ENCODE results near the gene PTPN9. TPM values are rescaled to one million over a fixed set of nuclear protein-coding genes. Genes with fewer than 3 reads are reported as not detected.

PTPN9 gene
- total RNA-seq, 4 donors from 2014 or later, result 4.8 to 7.0 (median 6.2) TPM

GRCh38 chr15:75599401-75599800 is 20.3 kb upstream of the PTPN9 start:
- H3K4me3 ChIP-seq, result no peak overlapping the region
- intact Hi-C loops (cut with DNase I; ENCODE audit: low total_unique reads), result no loop called here
- no peak for ATAC-seq

DNA sequence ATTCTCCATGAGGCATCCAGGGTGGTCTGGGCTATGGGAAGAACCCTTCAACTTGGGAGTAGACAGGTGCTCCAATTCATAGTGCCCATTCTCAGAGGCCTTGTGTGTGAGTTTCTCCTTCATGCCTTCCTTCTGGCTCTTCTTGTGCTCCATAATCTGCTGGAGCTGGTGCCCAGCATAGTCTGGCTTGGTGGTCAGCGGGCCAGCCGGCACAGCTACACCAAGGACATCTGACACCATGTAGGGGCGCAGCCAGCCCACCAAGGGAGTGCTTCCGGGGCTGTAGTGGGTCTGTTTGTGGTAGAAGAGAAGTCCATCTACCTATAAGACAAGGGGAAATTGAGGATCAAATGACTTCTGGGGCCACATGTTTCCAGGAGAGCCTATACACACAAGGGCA is 19.2 kb upstream of the PTPN9 start:
- H3K36me3 ChIP-seq, result peaks cover 0 to 37% of the 10 kb centered on the region in 2 donors
- DNase-seq, result no peak
- H3K4me3 ChIP-seq, result no peak overlapping the region
- H3K27ac ChIP-seq, result peak overlapping the region in 1 of 4 donors; percentile 43
- in situ Hi-C loops (cut with MboI; ENCODE audit: low sequenced_read_pairs in 4 of 4) (no loop called here), intact Hi-C loops (cut with DNase I; ENCODE audit: low total_unique reads) (no loop called here)
- peaks cover 0 to 32% of the 10 kb centered on the region in 2 donors for H3K4me1 ChIP-seq
- TF ChIP-seq POLR2A (IDR thresholded peaks at IDR 0.05) (no peak), CTCF (IDR thresholded peaks at IDR 0.05 in 4 of 5, conservative IDR thresholded peaks at IDR 0.05 in 1 of 5) (no peak)
- H3K27me3 ChIP-seq, result no peaks in the 10 kb centered on the region
- H3K9me3 ChIP-seq, result no peaks in the 10 kb centered on the region
- ATAC-seq, result no peak

More at GRCh38 chr15:75599401-75599800, 20.3 kb upstream of the PTPN9 start:
- Histone ChIP-seq H3K36me3 (peaks cover 0 to 40% of the 10 kb centered on the region in 2 donors), H3K4me1 (peaks cover 0 to 32% of the 10 kb centered on the region in 2 donors), H3K27ac (peak overlapping the region in 3 of 4 donors; percentile 9 to 43 (median 28)), H3K27me3 (no peaks in the 10 kb centered on the region), H3K9me3 (no peaks in the 10 kb centered on the region)
- no peak for TF ChIP-seq CTCF (IDR thresholded peaks at IDR 0.05 in 4 of 5, conservative IDR thresholded peaks at IDR 0.05 in 1 of 5)
- TF ChIP-seq POLR2A (IDR thresholded peaks at IDR 0.05), result no peak
- in situ Hi-C loops (cut with MboI; ENCODE audit: low sequenced_read_pairs in 4 of 4), result no loop called here
- no peak for DNase-seq

GRCh38 chr15:75597667-75598341 is 18.7 kb upstream of the PTPN9 start:
- H3K4me1 ChIP-seq, result peaks cover 0 to 32% of the 10 kb centered on the region in 2 donors
- peaks cover 0 to 37% of the 10 kb centered on the region in 2 donors for H3K36me3 ChIP-seq
- H3K9me3 ChIP-seq, result no peaks in the 10 kb centered on the region
- no peak for DNase-seq
- ATAC-seq, result no peak
- peak overlapping the region in 1 of 4 donors; percentile 43 for H3K27ac ChIP-seq
- H3K27me3 ChIP-seq, result no peaks in the 10 kb centered on the region
- intact Hi-C loops (cut with DNase I; ENCODE audit: low total_unique reads) (no loop called here), in situ Hi-C loops (cut with MboI; ENCODE audit: low sequenced_read_pairs in 4 of 4) (no loop called here)
- TF ChIP-seq CTCF (IDR thresholded peaks at IDR 0.05 in 4 of 5, conservative IDR thresholded peaks at IDR 0.05 in 1 of 5) (peak in 2 of 5 experiments; percentile 16 to 35), POLR2A (IDR thresholded peaks at IDR 0.05) (no peak)
- H3K4me3 ChIP-seq, result no peak overlapping the region

DNA sequence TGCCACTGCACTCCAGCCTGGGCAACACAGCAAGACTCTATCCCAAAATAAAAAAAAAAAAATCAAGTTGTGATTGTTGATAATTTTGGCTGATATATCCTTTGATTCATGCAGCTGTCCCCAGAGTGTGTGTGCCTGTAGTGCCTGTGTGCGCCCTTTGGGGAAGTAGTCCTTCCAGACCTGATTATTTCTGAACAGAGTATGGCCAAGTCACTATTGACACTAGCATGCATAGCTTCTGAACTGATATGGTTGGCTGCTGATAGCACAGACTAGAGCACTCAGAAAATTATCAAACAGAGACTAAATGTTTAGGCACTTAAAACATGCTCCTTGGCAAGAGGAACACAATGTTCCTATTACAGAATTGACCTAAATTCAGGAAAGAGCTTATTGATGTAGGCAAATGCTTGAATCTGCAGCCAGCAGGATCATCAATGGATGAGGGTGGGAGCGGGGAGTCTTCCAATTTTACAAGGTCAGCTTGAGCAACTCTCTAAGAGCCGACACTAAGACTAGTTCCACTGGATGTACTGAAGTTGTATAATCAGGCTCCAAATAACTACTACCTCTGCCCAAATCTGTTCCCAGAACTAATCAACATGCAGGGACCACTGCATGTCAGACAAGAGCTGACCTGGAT is 17.7 kb upstream of the PTPN9 start:
- no peak for DNase-seq
- Histone ChIP-seq H3K9me3 (no peaks in the 10 kb centered on the region), H3K4me3 (no peak overlapping the region), H3K27me3 (no peaks in the 10 kb centered on the region), H3K4me1 (peaks cover 0 to 32% of the 10 kb centered on the region in 2 donors), H3K36me3 (peaks cover 0 to 37% of the 10 kb centered on the region in 2 donors), H3K27ac (no peak overlapping the region)
- in situ Hi-C loops (cut with MboI; ENCODE audit: low sequenced_read_pairs in 4 of 4), result no loop called here
- TF ChIP-seq CTCF (IDR thresholded peaks at IDR 0.05 in 4 of 5, conservative IDR thresholded peaks at IDR 0.05 in 1 of 5), result no peak
- no peak for TF ChIP-seq POLR2A (IDR thresholded peaks at IDR 0.05)
- no peak for ATAC-seq
- intact Hi-C loops (cut with DNase I; ENCODE audit: low total_unique reads), result no loop called here

Measured in gastrocnemius medialis (tissue), 4 donors.